Measurements from ENCODE around the gene POP7.
"Not testable (repeated sequence)": the region's sequence is repeated elsewhere in the genome, so short reads cannot be mapped to it uniquely, and the experiment has no call there.

POP7 gene

GRCh38 chr7:100705753-100706671 lies at the start of gene POP7:
Gene POP7, plus strand, starts transcription at chr7:100706121. Its CDS starts 710 bp downstream, at chr7:100706831.
- peak; percentile 98 for DNase-seq (ENCODE audit: low read depth)

GRCh38 chr7:100662194-100662776 lies 43.6 kb upstream of the POP7 start:
- DNase-seq (ENCODE audit: low read depth): not testable (repeated sequence)

- DNase-seq (ENCODE audit: low read depth): no peak
Measured at GRCh38 chr7:100665168-100665726, 40.7 kb upstream of the POP7 start.

DNA sequence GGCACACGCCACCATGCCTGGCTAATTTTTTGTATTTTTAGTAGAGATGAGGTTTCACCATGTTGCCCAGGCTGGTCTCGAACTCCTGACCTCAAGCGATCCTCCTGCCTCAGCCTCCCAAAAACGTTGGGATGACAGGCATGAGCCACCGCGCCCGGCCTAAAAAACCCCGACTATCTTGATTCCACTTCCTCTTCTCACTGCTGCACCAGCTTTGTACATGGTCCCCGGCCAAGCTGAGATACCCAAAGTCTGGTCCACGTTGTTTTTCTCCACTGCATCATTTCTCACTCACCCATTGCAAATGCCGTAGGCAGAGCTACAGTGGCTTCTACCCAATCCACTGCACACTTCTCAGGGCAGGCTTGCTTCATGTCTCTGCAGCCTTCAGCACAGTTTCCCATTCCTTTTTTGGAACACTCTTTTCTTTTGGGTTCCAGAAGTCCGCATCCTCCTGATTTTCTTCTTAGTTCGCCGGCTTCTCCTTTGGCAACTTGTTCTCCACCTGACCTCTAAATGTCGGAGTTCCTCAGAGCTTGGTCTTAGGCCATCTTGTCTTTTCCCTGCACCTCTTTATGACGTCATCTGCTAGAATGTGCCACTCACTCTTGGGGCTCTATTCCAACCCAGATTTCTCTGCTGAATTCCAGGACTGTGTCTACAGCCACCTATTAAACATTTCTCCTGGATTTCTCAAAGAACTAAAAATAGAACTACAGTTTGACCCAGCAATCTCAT lies 38.4 kb upstream of the POP7 start:
- no peak for DNase-seq (ENCODE audit: low read depth)

DNA sequence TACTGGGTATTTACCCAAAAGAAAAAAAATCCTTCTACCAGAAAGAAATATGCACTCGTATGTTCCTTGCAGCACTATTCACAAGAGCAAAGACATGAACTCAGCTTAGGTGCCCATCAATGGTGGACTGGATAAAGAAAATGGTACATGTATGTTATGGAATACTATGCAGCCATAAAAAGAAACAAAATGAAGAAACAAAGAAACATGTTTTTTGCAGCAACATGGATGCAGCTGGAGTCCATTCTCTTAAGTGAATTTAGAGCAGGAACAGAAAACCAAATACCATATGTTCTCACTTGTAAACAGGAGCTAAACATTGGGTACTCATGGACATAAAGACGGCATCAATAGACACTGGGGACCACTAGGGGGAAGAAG lies 37.9 kb upstream of the POP7 start:
- DNase-seq (ENCODE audit: low read depth): no peak

DNA sequence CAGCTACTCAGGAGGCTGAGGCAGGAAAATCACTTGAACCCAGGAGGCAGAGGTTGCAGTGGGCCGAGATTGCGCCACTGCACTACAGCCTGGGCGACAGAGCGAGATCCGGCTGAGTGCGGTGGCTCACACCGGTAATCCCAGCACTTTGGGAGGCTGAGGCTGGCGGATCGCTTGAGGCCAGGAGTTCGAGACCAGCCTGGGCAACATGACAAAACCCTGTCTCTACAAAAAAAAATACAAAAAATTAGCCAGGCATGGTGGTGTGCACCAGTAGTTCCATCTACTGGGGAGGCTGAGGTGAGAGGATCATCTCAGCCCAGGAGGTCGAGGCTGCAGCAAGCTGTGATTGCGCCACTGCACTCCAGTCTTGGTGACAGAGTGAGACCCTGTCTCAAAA lies 36.8 kb upstream of the POP7 start:
- DNase-seq (ENCODE audit: low read depth): not testable (repeated sequence)

GRCh38 chr7:100670074-100670473 lies 35.8 kb upstream of the POP7 start:
- DNase-seq (ENCODE audit: low read depth): no peak

GRCh38 chr7:100671353-100672327 lies 34.3 kb upstream of the POP7 start:
- no peak for DNase-seq (ENCODE audit: low read depth)

GRCh38 chr7:100673302-100673941 lies 32.5 kb upstream of the POP7 start, which contains the start of gene GNB2:
Gene GNB2, plus strand, starts transcription at chr7:100673740. Its CDS starts 2,526 bp downstream, at chr7:100676266.
- DNase-seq (ENCODE audit: low read depth): peak; percentile 96

GRCh38 chr7:100673942-100674410 lies 31.9 kb upstream of the POP7 start:
- no peak for DNase-seq (ENCODE audit: low read depth)

GRCh38 chr7:100674411-100675104 lies 31.4 kb upstream of the POP7 start:
- DNase-seq (ENCODE audit: low read depth): peak; percentile 31

GRCh38 chr7:100675105-100675451 lies 30.8 kb upstream of the POP7 start:
- peak; percentile 35 for DNase-seq (ENCODE audit: low read depth)

GRCh38 chr7:100675581-100676350 lies 30.2 kb upstream of the POP7 start:
- peak; percentile 74 for DNase-seq (ENCODE audit: low read depth)

DNA sequence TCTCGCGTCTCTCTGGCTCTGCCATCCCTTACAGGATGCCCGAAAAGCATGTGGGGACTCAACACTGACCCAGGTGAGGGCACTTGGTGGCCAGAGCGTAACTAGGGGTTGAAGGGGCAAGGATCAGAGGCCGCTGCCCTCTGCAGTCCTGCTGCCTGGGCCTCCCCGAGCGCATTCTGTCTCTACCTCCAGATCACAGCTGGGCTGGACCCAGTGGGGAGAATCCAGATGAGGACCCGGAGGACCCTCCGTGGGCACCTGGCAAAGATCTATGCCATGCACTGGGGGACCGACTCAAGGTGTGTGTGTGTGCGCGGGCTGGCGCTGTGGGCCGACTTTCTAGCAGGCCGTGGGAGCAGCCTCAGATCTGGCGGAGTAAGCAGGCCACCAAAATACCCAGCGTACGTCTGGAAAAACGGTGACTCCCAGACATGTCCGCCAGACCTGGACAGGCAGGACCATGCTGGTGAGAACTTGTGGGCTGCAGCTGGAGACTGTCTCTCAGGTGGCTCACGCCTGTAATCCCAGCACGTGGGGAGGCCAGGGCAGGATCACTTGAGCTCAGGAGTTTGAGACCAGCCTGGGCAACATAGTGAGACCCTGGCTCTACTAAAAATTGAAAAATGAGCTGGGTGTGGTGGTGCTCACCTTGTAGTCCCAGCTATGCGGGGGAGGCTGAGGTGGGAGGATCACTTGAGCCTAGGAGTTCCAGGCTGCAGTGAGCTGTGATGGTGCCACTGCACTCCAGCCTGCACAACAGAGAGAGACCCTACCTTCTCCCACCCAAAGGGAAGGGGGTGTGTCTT lies 29.2 kb upstream of the POP7 start:
- no peak for DNase-seq (ENCODE audit: low read depth)

DNA sequence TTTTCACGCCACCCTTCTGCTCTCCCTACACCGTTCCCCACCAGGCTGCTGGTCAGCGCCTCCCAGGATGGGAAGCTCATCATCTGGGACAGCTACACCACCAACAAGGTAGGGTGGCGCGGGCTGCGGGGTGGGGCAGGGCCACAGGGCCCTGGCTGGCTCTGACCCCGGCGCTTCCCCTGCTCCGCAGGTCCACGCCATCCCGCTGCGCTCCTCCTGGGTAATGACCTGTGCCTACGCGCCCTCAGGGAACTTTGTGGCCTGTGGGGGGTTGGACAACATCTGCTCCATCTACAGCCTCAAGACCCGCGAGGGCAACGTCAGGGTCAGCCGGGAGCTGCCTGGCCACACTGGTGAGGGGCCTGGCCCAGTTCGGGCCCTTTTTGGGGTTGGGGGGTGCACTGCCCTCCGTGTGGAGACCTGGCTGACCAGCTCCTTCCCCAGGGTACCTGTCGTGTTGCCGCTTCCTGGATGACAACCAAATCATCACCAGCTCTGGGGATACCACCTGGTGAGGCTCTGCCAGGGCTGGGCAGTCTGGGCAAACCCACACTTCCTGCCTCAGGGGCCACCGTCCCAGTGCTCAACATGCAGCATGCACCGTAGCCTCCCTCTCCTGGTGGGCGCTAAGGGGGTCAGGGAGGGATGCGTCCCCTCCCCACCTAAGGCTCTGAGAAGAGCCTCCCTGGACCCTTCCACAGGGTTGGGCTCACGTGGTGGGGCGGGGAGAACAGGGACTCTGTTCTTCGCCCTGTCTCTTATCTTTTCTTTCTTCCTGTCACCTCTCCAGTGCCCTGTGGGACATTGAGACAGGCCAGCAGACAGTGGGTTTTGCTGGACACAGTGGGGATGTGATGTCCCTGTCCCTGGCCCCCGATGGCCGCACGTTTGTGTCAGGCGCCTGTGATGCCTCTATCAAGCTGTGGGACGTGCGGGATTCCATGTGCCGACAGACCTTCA lies 28.3 kb upstream of the POP7 start:
- no peak for DNase-seq (ENCODE audit: low read depth)

GRCh38 chr7:100678291-100678984 lies 27.5 kb upstream of the POP7 start:
- DNase-seq (ENCODE audit: low read depth): no peak

Measured in ELR (cell line).